H1 (cell line): ENCODE data around the gene ADRM1.

Source experiments
- ATF3 ChIP-seq: IDR thresholded peaks from 2 replicates; pipeline ENCODE4 v1.6.1; 2011; ENCODE audit warnings: low read depth, mild to moderate bottlenecking, low read length; ENCODE audit not compliant: insufficient read depth
- CEBPB ChIP-seq: IDR thresholded peaks from 2 replicates; pipeline ENCODE4 v1.6.1; 2012; ENCODE audit warnings: low read depth, low read length
- CHD2 ChIP-seq: IDR thresholded peaks from 2 replicates; pipeline ENCODE4 v1.6.1; 2012; ENCODE audit warnings: low read length, improper control_type of control experiment
- CREB1 ChIP-seq: IDR thresholded peaks from 2 replicates; pipeline ENCODE4 v1.6.1; 2012; ENCODE audit warnings: inconsistent platforms
- CTCF ChIP-seq, 3 experiments: IDR thresholded peaks; 1 replicate in 2 of 3; 2 replicates in 1 of 3; pipeline versions ENCODE4 v1.5.1 to v1.6.1; 2011; ENCODE audit warnings: low read length in 3 of 3, mild to moderate bottlenecking in 3 of 3, inconsistent platforms in 2 of 3, low read depth in 1 of 3, moderate library complexity in 1 of 3; ENCODE audit not compliant: insufficient read depth in 1 of 3; ENCODE audit errors: control extremely low read depth in 1 of 3
- EZH2 ChIP-seq: fragments of 200-600 bp; sonication (generic); IDR thresholded peaks from 2 replicates; pipeline ENCODE4 v1.7.1; 2012; ENCODE audit warnings: low read depth, mild to moderate bottlenecking, moderate library complexity, low read length, inconsistent platforms; ENCODE audit not compliant: severe bottlenecking
- GTF2F1 ChIP-seq: IDR thresholded peaks from 2 replicates; pipeline ENCODE4 v1.6.1; 2012; ENCODE audit warnings: low read depth, low read length, improper control_type of control experiment, borderline replicate concordance
- JUN ChIP-seq: IDR thresholded peaks from 2 replicates; pipeline ENCODE4 v1.6.1; 2011; ENCODE audit warnings: low read depth, mild to moderate bottlenecking, improper control_type of control experiment, low read length
- KDM4A ChIP-seq: IDR thresholded peaks from one replicate; pipeline ENCODE4 v1.7.1; 2012; ENCODE audit warnings: low read depth, mild to moderate bottlenecking, moderate library complexity, low read length, inconsistent platforms; ENCODE audit not compliant: severe bottlenecking
- POLR2A ChIP-seq, 2 experiments: IDR thresholded peaks; 1 replicate in 1 of 2; 2 replicates in 1 of 2; pipeline ENCODE4 v1.6.1; 2011; ENCODE audit warnings: low read depth in 2 of 2, low read length in 2 of 2, mild to moderate bottlenecking in 2 of 2; ENCODE audit errors: control extremely low read depth in 1 of 2
- RXRA ChIP-seq: IDR thresholded peaks from 2 replicates; pipeline ENCODE4 v1.6.1; 2011; ENCODE audit warnings: low read depth, mild to moderate bottlenecking, low read length, moderate library complexity; ENCODE audit not compliant: insufficient read depth
- SUZ12 ChIP-seq: fragments of 200-600 bp; sonication (generic); IDR thresholded peaks from 2 replicates; pipeline ENCODE4 v1.6.1; 2012; ENCODE audit warnings: mild to moderate bottlenecking, inconsistent platforms, low read length, moderate library complexity, mixed read lengths
- TCF12 ChIP-seq: IDR thresholded peaks from 2 replicates; pipeline ENCODE4 v1.6.1; 2011; ENCODE audit warnings: low read depth, mild to moderate bottlenecking, low read length

- no peak for TF ChIP-seq CTCF (IDR thresholded peaks at IDR 0.05; ENCODE audit: control extremely low read depth in 1 of 3, insufficient read depth in 1 of 3, low read depth in 1 of 3, low read length in 3 of 3)
- no peak for TF ChIP-seq GTF2F1
- TF ChIP-seq EZH2, result no peak
- TF ChIP-seq KDM4A, result no peak
- no peak for TF ChIP-seq RXRA
- no peak for TF ChIP-seq ATF3
- TF ChIP-seq SUZ12, result no peak
- TF ChIP-seq JUN, result no peak
- TF ChIP-seq TCF12, result no peak
- TF ChIP-seq CEBPB, result no peak
- no peak for TF ChIP-seq CREB1
- no peak for TF ChIP-seq POLR2A (IDR thresholded peaks at IDR 0.05; ENCODE audit: control extremely low read depth in 1 of 2, low read depth in 2 of 2, low read length in 2 of 2)
- no peak for TF ChIP-seq CHD2
Measured at GRCh38 chr20:62288535-62289105, 14.2 kb upstream of the ADRM1 start.
